ENCODE data around the gene ZNF576.
"Not testable (repeated sequence)": the region's sequence is repeated elsewhere in the genome, so short reads cannot be mapped to it uniquely, and the experiment has no call there.

ZNF576 gene

DNA sequence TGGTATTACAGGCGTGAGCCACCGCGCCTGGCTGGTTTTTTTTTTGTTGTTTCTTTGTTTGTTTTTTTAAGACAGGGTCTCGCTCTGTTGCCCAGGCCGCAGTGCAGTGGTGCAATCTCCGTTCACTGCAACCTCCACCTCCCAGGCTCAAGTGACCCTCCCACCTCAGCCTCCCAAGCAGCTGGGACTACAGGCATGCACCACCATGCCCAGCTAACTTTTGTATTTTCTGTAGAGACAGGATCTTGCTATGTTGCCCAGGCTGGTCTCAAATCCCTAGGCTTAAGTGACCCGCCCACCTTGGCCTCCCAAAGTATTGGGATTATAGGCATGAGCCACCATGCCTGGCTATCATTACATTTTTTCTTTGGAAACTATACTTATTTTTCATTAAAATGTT lies 53.9 kb downstream of the ZNF576 start:
- in situ Hi-C loops (cut with MboI; ENCODE audit: low sequenced_read_pairs), result not testable (repeated sequence)

Data from HL-60/S4 treated with phorbol 12-myristate 13-acetate at 8.2 ng/mL for 4 days and 3 days (cell line).